HG03558 (cell line): Measurements from ENCODE around the gene KTN1.

ENCODE experiments used
- ATAC-seq: cut with Tn5 transposase; IDR thresholded peaks from one replicate; pipeline ENCODE4 v1.9.1; 2021; ENCODE audit warnings: moderate number of reproducible peaks; ENCODE audit not compliant: unreplicated experiment; ENCODE audit errors: extremely low read depth

KTN1 gene

DNA sequence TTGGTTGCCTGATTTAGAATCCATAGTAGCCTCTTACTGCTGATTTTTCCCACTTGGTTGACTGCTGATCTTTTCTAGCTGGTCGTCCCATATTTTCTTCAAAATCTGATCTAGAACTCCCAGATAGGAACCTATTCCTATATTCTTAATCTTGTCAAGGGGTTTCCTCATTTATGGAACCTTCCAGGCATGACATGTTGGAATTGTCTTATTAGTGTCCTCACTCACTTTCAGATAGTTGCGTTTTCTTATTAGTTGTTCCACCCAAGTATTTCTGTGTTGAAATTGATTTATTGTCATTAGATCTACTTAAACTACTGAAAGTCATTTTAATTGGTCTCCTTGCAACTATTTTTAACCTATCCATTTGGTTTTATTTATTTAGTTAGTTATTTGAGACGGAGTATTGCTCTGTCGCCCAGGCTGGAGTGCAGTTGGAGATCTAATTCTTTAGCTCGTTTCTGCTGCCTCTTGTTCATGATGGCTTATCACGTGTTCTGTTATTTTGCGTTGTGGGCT, 25.0 kb downstream of the KTN1 start:
- no peak for ATAC-seq

DNA sequence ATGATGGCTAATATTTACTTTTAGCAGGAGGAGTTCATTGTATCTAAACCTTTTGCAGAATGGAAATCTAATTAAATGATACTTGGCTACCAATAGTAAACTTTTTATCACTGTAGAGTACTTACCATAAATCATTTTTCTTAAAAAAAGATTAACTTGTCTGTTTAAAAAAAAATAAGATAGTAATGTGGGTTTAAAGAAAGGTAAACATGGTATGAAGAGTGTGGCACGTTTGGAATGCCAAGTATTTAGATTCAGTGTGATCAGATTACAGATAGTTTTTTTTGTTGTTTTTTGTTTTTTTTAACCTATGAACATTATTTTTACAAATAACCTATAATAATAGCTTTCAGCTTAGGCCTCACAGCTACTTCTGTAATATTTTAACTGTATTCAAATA, 25.8 kb downstream of the KTN1 start:
- no peak for ATAC-seq

DNA sequence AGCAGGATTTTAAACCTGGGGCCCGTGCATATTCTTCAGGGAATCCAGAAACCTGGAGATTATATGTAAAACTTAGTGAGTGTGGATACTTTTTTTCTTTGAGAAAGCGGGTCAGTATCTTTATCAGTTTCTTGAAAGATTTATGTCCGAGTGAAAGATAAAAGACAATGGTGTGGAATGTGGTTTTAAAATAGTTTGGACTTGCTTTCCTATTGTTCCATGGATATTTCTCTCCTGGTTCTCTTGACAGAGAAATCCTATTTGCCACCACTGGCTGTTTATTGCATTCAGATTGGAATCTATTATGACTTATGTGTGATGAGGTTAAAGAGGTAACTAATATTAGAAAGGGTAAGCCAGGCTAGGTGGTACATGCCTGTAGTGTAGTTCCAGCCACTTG, 27.4 kb downstream of the KTN1 start:
- ATAC-seq, result no peak

DNA sequence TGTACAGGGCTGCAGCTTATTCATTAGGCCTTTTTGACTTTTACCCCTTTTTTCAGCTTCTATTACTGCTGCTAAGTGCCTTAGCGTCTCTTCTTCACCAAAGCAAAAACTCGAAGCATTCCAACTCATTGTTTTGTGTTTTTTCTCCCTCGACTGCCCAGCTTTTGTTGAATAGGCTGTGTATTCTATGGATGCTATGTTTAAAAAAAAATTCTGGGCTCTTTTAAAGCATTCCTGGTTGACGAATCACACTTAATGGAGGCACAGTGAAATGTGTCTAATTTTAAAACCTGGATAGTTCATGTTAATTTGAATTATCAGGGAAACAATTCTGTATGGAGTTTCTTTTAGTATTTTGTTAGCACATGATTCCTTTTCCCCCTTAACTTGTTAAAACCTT, 29.7 kb downstream of the KTN1 start:
- no peak for ATAC-seq

DNA sequence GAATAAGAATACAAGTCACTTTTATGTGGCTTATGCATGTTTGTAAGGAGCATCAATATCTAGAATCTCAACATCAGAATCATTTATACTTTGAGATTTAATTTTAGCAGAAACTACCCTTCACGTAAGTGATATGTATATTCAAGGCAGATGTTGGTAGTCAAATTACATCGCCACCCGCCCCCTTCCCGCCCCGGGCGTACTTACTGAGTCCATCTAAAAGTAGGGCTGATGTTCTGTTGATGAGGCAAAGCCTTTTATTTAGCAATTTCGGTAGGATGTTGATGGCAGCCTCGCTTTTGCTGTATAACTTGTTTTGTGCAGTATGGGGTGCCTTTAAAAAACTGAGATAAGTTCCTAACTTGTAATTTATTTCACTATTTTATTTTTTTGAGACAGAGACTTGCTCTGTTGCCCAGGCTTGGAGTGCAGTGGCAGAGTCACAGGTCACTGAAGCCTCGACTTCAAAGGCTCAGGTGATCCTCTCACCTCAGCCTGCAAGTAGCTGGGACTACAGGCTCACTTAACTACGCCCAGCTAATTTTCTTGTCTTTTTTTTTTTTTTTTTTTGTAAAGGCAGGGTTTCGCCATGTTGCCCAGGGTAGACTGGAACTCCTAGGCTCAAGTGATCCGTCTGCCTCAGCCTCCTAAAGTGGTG, 30.8 kb downstream of the KTN1 start:
- ATAC-seq, result no peak

DNA sequence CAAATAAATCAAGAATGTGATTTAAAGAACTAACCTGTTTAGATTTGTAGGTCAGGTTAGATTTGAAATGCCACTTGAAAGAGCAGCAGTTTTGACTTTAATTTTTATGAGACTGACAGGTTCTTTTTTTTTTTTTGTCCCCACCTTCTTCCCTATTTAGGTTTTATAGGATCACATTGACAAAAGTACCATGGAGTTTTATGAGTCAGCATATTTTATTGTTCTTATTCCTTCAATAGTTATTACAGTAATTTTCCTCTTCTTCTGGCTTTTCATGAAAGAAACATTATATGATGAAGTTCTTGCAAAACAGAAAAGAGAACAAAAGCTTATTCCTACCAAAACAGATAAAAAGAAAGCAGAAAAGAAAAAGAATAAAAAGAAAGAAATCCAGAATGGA, 31.9 kb downstream of the KTN1 start:
- ATAC-seq, result no peak

DNA sequence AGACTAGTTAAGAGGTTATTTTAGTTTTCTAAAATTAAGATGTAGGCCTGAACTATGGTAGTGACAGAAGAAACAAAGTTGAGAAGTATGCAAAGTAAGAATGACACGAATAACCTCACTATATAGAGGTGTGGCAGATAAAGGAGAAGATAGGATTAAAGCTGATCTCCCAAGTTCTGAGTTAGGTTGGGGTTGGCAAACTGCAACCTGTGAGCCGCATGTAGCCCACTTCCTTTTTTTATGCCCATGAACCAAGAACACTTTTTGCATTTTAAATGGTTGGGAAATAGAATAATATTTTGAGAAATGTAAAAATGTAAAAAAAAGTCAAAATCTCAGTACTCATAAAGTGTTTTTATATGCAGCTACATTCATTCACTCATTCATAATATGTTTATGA, 34.3 kb downstream of the KTN1 start:
- ATAC-seq, result no peak

DNA sequence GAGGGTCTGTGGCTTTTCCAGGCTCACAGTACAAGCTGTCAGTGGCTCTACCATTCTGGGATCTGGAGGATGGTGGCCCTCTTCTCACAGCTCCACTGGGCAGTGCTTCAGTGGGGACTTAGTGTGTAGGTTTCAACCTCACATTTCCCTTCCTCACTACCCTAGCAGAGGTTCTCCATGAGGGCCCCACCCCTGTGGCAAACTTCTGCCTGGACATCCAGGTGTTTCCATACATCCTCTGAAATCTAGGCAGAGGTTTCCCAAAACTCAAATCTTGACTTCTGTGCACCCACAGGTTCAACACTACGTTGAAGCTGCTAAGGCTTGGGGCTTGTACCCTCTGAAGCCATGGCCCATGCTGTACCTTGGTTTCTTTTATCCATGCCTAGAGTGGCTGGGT, 40.3 kb downstream of the KTN1 start:
- ATAC-seq, result no peak

DNA sequence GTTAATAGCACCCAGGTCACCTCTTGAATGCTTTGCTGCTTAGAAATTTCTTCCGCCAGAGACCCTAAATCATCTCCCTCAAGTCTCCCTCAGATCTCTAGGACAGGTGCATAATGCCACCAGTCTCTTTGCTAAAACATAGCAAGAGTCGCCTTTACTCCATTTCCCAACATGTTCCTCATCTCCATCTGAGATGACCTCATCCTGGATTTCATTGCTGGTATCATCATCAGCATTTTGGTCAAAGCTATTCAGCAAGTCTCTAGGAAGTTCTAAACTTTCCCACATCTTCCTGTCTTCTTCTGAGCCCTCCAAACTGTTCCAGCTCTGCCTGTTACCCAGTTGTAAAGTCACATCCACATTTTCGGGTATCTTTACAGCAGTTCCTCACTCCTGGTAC, 41.0 kb downstream of the KTN1 start:
- no peak for ATAC-seq

DNA sequence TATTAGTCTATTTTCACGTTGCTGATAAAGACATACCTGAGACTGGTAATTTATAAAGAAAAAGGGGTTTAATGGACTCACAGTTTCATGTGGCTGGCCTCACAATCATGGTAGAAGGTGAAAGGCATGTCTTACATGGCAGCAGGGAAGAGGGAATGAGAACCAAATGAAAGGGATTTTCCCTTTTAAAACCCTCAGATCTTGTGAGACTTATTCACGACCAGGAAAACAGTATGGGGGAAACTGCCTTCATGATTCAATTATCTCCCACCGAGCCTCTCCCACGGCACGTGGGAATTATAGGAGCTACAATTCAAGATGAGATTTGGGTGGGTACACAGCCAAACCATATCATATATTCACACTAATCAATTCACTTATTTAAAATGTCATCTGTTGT, 41.4 kb downstream of the KTN1 start:
- no peak for ATAC-seq

DNA sequence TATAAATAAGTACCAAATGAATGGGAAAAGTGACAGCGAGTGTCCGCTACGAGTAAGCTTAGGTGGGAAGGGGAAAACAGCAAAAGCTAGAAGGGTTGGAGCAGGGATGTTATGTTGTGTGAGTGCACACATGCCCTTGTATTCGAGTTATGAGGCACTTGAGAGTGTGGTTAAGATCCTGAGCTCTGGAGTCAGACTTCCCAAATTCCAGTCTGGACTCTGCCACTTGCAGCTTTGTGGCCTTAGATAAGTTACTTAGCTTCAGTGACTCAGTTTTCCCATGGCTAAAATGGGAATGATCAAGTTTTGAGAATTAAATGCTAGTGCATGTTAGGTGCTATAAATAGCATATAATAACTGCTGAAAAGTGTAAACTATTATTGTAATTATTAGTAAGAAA, 44.9 kb downstream of the KTN1 start:
- no peak for ATAC-seq

DNA sequence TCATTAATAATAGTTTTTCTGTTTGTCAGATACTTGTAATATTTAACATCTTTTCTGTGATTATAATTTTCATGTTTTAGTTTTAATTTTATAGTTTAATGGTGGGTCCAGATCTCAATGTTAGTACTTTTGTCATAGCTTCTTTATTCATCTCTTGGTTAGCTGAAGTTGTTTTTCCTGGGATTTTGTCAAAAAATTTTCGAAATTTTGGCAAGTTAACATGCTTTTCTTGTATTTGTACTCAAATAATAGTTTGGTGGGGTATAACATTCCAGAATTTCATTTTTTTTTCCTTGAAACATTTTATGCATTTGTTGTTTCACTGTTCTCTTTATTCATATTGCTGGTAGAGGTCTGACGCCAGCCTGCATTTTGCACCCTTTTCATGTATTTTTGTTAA, 45.5 kb downstream of the KTN1 start:
- ATAC-seq, result no peak

DNA sequence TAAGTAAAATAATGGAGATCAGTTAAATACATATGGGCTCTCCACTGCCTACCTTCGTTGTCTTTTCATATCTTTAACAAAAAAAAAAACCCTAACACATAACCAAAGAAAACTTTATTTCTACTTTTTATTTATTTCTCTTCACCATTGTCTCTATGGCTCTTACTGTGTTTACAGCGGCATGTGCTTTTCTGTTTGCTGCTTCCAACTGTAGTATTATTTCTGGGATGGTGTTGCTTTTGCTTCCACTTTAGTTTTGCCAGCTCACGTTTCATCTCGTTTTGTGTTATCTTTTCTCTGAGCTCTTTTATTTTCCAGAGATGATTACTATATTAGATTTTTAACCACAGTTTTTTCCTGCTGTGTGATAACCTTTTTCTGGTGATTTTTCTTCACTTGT, 46.1 kb downstream of the KTN1 start:
- no peak for ATAC-seq

DNA sequence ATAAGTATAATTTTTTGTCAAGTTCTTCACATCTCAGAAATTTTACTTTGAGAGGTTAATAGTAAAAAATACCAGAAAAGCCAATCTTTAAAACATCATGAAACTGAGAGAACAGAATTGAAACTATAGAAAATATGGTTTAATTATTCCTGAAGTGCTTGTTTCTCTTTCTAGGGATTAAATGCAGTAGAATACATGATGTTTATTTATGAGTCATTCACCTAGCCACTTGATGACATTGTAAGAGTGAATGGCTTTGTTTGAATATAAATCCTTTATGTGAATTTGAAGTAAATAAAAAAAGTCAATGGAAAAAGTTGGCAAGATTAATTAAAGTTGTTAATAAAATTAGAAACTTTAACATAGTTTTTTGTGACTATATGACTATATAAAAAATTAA, 48.4 kb downstream of the KTN1 start:
- ATAC-seq, result no peak

DNA sequence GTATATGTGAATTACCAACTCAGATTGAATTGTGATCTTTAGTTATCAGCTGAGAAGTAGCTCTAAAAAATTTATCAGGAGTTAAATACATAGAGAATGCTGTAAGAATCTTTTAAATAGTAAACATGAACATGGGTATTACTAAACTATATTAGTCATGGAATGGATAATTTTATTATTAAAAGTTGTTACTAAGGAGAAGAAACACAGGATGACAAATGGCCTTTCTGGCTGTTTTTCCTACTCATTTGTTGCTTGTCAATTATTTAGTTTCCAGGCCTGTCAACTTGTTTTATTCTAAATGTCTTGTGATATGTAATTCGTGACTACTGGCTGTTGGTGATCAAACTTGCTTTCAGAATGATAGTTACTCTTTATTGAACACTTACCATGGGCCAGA, 58.7 kb downstream of the KTN1 start:
- no peak for ATAC-seq

DNA sequence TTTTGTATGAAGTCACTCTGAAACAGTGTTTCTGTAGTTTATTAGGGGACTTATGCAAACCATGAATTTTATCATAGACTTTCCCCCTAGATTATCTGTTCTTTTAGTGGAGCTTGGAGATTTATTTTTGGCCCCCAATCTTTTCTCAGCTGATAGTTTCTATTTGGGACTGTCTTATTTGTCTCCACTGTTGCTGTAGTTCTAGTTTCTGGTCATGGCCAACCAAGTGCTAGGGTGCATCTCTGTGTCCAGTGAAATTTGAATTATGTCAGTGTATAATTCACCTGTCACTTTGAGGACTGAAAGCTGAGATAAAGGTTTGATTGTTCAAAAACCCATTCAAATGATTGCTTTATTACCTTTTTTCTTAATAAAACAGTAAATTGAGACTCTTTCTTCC, 61.3 kb downstream of the KTN1 start:
- no peak for ATAC-seq

DNA sequence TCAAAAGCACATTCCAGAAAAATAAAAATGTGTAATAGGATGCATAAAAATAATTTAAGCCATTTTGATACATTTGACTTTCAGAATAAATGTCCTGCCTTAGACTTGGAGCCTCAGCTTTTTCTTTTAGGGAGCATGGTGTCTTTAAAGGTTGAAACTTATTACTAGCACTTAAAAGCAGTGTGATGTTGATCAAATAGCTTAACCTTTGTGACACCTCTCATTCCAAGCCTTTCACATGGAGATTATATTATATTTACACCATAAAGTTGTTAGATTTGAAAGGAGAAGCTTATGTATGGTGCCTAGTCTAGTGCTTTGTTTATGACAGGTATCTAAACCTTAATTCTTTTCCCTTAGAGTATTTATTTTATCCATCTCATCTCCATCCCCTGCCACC, 61.9 kb downstream of the KTN1 start:
- ATAC-seq, result no peak

DNA sequence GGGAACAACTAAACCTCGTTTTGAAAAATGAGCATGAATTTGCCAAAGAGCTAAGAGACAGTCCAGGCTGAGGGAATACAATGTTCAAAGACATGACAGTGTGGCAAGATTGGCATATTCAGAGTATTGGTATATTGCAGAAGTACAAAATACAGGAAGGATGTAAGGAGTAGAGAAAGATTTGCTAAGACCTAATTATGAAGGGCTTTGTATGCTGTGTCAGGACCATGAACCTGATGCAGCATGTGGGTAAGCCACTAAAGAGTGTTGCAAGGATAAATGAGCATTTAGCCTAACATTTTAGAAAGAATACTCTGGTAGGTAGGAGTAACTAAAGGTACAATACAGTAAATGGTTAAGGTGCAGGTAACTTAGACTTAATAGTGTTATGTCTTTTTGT, 65.1 kb downstream of the KTN1 start:
- no peak for ATAC-seq

DNA sequence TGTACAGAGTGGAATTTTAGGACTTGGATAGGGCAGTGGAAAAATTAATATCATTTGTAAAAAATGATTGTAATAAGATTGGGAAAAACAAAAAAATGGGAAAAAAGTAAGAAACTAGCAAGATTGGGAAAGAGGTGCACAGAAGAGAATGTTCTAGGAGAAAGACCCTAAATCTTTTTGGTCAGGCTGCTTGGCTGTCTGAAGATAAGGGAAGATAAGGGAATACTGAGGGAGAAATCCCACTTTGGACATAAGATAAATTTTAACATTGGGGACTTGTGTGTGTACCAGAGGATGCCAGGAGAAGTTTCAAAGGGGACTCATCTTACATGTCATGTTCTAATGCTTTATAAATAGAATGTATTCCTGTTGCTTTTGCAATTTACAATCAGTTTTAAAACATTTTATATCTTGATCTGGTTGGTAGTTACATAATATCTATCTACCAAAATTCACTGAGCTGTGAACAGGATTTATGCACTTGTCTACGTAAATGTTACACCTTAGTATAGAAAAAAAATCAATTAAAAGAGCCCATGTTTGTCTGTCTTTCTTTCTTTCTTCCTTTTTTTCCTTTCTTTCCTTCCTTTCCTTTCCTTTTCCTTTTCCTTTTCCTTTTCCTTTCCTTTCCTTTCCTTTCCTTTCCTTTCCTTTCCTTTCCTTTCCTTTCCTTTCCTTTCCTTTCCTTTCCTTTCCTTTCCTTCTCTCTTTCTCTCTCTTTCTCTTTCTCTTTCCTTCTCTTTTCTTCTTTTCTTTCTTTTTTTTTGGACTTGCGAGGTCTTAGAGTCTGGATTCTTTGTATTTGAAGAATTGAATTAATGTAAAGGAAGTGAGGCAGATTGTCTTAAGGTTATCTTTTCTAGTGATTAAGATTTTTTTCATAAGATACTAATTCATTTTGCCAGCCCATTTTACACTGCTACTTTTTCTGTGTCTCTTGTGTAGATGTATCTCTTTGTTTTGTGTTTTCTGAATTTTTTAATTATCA, 66.1 kb downstream of the KTN1 start:
- ATAC-seq, result no peak

DNA sequence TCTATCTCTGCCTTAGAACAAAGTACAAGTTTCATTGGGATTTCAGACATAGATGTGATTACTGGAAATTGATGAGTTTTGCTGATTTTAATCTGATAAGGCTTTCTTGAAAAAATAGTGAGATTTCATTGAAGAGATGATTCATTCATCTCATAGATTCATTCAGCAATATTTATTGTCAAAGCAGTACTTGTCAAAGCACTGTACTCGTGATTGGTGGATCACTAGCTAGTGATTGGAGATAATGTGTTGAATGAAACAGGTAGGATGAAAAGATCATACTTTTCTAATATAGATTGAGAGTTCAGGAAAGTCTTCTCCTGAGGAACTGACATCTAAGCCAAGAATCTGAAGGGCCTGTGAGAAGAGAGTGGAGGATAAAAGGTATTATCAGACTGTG, 71.0 kb downstream of the KTN1 start:
- no peak for ATAC-seq

DNA sequence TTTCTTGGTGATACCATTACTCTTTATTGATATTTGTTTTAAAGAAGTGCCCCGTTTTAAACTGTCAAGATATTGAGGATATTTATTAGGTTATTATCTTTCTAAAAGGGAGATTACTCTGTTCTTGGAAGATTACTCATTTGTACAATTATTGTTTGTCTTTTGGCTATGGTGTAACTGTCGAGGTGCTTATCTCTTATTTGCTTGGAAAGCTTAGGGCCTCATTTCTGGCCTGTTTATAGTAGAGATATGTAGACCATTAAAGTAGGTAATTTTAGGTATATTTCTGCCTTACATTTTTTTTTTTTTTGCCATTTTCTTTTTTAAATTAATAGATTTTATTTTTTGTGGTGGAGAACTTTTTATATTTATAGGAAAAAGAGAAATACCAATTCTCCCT, 74.2 kb downstream of the KTN1 start:
- ATAC-seq, result no peak

DNA sequence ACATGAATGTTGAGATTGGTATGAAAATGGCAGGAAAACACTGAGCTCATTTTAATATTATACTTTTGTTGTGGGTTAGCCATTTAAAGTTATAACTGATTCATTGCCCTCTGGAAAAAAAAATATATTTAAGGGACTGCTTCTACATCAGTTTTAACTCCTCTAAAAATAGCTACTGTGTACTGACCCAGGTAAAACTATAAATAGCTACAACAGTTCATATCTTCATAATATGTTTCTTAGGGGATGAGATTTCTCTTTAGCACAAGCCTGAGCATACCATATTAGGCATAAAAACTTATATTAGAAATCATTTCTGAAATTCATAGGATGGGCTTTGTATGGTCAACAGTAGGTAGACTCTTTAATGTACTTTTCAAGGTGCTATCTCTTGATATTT, 81.0 kb downstream of the KTN1 start:
- ATAC-seq, result no peak
